Measurements from ENCODE around the gene NCAM2. TPM values are rescaled to one million over a fixed set of nuclear protein-coding genes. Genes with fewer than 3 reads are reported as not detected.

Gene NCAM2
- total RNA-seq, 4 donors from 2014 or later: 4.2 to 7.5 (median 4.9) TPM

DNA sequence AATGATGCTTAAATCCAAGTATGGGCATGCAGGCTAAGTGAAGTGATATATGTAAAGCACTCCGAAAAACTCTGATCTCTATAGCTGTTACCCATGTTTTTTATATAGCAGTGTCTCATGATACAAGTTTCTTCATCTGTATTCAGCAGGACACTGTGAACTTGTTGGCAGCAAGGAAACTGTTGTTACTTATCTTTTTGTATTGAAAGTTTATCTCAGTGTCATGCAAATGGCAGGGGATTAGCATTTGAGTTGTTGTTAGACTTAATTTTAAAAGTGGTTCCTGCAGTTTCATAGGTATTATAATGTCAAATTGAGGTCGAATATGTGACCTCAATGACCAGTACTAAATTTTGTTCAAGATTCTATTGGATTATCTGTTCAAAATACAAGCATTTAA, 47.9 kb downstream of the NCAM2 start:
- TF ChIP-seq POLR2AphosphoS5 (IDR thresholded peaks at IDR 0.05) (no peak), EP300 (IDR thresholded peaks at IDR 0.05) (no peak), POLR2A (IDR thresholded peaks at IDR 0.05; ENCODE audit: low read depth) (no peak)
- TF ChIP-seq, protein P1, sequence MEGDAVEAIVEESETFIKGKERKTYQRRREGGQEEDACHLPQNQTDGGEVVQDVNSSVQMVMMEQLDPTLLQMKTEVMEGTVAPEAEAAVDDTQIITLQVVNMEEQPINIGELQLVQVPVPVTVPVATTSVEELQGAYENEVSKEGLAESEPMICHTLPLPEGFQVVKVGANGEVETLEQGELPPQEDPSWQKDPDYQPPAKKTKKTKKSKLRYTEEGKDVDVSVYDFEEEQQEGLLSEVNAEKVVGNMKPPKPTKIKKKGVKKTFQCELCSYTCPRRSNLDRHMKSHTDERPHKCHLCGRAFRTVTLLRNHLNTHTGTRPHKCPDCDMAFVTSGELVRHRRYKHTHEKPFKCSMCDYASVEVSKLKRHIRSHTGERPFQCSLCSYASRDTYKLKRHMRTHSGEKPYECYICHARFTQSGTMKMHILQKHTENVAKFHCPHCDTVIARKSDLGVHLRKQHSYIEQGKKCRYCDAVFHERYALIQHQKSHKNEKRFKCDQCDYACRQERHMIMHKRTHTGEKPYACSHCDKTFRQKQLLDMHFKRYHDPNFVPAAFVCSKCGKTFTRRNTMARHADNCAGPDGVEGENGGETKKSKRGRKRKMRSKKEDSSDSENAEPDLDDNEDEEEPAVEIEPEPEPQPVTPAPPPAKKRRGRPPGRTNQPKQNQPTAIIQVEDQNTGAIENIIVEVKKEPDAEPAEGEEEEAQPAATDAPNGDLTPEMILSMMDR (IDR thresholded peaks at IDR 0.05): no peak
- WGBS: 38% methylated on average over 2 of the region's 2 CpGs
- Histone ChIP-seq H3K36me3 (no peaks in the 10 kb centered on the region), H3K9me3 (no peaks in the 10 kb centered on the region), H3K4me1 (no peaks in the 10 kb centered on the region), H3K4me3 (no peak overlapping the region), H3K27ac (replicated peaks in 1 of 4) (no peak overlapping the region), H3K27me3 (no peaks in the 10 kb centered on the region)
- intact Hi-C loops (cut with DNase I): no loop called here
- DNase-seq (ENCODE audit: extremely low spot score): no peak

- no peak overlapping the region for H3K4me3 ChIP-seq
- intact Hi-C loops (cut with DNase I): no loop called here
- 64% methylated on average over 4 of the region's 4 CpGs for WGBS
- H3K9me3 ChIP-seq: no peaks in the 10 kb centered on the region
- no peaks in the 10 kb centered on the region for H3K4me1 ChIP-seq
- no peaks in the 10 kb centered on the region for H3K36me3 ChIP-seq
- no peaks in the 10 kb centered on the region for H3K27me3 ChIP-seq
- H3K27ac ChIP-seq (replicated peaks in 1 of 4): no peak overlapping the region
- TF ChIP-seq, protein P1 (IDR thresholded peaks at IDR 0.05): no peak
- TF ChIP-seq EP300 (IDR thresholded peaks at IDR 0.05): no peak
- no peak for TF ChIP-seq POLR2A (IDR thresholded peaks at IDR 0.05; ENCODE audit: low read depth)
- no peak for TF ChIP-seq POLR2AphosphoS5 (IDR thresholded peaks at IDR 0.05)
- no peak for DNase-seq (ENCODE audit: extremely low spot score)
Measured at GRCh38 chr21:21051109-21052055, 53.2 kb downstream of the NCAM2 start.

- Histone ChIP-seq H3K4me1 (no peaks in the 10 kb centered on the region), H3K27me3 (no peaks in the 10 kb centered on the region), H3K9me3 (no peaks in the 10 kb centered on the region), H3K27ac (replicated peaks in 1 of 4) (no peak overlapping the region), H3K36me3 (no peaks in the 10 kb centered on the region), H3K4me3 (no peak overlapping the region)
- intact Hi-C loops (cut with DNase I): no loop called here
- TF ChIP-seq POLR2A (IDR thresholded peaks at IDR 0.05; ENCODE audit: low read depth): no peak
- no peak for DNase-seq (ENCODE audit: extremely low spot score)
- WGBS: over 99% methylated on average over 2 of the region's 2 CpGs
Measured at GRCh38 chr21:21052672-21053071, 54.5 kb downstream of the NCAM2 start.

DNA sequence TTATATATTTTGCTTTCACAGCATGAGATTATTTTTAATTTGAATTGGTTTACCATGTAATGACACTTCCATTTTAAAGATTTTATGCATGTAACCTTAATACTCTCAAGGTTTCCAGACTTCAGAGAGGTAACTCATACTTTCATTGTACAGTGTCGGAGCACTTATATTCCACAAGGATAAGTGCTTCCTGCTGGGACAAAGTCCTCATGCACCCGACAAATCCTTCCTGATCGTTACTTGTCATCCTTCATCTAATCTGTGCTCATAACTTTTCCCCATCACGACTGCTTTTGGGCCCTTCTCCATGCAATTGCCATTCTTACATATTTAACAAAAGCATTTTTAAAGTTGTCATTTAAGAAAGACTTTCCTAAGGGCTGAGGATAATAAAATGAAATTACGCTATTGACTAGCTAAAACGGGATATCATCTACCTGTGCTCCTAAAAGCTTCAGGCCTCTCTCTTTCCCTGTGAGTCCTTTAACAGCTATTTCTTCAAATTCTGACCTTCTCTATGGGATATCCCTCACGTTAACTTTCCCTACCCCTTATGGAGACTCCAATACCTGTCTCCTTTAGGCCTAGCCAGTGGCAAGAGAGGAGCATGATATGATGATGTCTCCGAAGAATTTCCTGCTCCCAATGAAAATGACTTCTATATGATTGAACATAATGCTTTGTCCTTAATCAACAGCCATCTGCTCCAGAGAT, 59.3 kb downstream of the NCAM2 start:
- TF ChIP-seq, protein P1 (IDR thresholded peaks at IDR 0.05): no peak
- TF ChIP-seq POLR2AphosphoS5 (IDR thresholded peaks at IDR 0.05) (no peak), EP300 (IDR thresholded peaks at IDR 0.05) (no peak), POLR2A (IDR thresholded peaks at IDR 0.05; ENCODE audit: low read depth) (no peak)

DNA sequence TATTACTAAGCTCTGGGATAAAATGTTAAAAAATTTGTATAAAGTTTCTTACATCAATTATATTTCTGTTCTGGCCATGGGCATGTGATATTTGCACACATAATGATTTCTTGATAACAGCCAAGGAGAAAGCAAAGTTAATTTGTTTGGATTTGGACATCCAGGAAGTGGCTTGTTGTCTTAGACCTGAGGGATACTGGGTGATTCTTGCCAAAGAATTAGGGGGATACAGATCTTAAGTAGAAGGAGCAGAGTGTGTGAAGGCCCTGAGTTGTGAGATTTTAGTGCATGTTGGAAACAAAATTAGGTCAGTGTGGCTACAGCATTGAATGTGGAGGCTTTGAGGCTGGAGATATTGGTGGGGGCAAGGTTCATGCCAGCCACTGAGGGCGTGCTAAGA, 65.6 kb downstream of the NCAM2 start:
- Histone ChIP-seq H3K27me3 (no peaks in the 10 kb centered on the region), H3K36me3 (no peaks in the 10 kb centered on the region), H3K27ac (replicated peaks in 1 of 4) (no peak overlapping the region), H3K4me3 (no peak overlapping the region), H3K4me1 (no peaks in the 10 kb centered on the region), H3K9me3 (no peaks in the 10 kb centered on the region)
- no peak for TF ChIP-seq POLR2A (IDR thresholded peaks at IDR 0.05; ENCODE audit: low read depth)
- TF ChIP-seq, protein P1 (IDR thresholded peaks at IDR 0.05): no peak
- TF ChIP-seq EP300 (IDR thresholded peaks at IDR 0.05): no peak
- TF ChIP-seq POLR2AphosphoS5 (IDR thresholded peaks at IDR 0.05): no peak
- 83% methylated on average over 1 of the region's 1 CpG for WGBS
- intact Hi-C loops (cut with DNase I): no loop called here
- DNase-seq (ENCODE audit: extremely low spot score): no peak

More for the DNA sequence above, 59.3 kb downstream of the NCAM2 start:
- Histone ChIP-seq H3K36me3 (no peaks in the 10 kb centered on the region), H3K27me3 (no peaks in the 10 kb centered on the region), H3K4me3 (no peak overlapping the region), H3K9me3 (no peaks in the 10 kb centered on the region), H3K27ac (replicated peaks in 1 of 4) (no peak overlapping the region), H3K4me1 (no peaks in the 10 kb centered on the region)
- intact Hi-C loops (cut with DNase I): no loop called here
- 85% methylated on average over 8 of the region's 8 CpGs for WGBS
- no peak for DNase-seq (ENCODE audit: extremely low spot score)

Measured in esophagus muscularis mucosa (tissue), 4 donors.